DOHH2 (cell line): ENCODE data around the gene TUBB4A.

Experiments
- EZH2phosphoT487 ChIP-seq: fragments of 200-600 bp; sonication (generic); IDR thresholded peaks from 2 replicates; pipeline ENCODE4 v1.6.1; 2017; ENCODE audit warnings: borderline replicate concordance, mild to moderate bottlenecking, antibody characterized with exemption, low read length, moderate library complexity, mixed read lengths
- TF ChIP-seq, protein P1 (sequence below): fragments of 200-600 bp; sonication (generic); IDR thresholded peaks from one replicate; pipeline ENCODE4 v1.5.1; 2014; ENCODE audit warnings: antibody characterized with exemption, mild to moderate bottlenecking, low read depth, low read length; ENCODE audit not compliant: poor library complexity, severe bottlenecking

DNA sequence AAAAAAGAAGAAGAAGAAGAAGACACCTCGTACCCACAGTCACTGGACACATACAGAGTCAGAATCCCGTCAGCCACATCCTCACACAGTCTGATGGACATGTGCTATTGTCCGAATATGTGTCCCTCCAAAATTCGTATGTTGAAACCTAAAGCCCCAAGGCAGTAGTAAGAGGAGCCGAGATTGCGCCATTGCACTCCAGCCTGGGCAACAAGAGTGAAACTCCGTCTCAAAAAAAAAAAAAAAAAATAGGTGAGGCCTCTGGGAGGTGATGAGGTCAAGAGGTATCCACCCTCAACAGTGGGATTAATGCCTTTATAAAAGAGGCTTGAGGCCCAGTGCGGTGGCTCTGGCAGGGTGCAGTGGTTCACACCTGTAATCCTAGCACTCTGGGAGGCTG is 17.9 kb downstream of the TUBB4A start:
- TF ChIP-seq, protein P1, sequence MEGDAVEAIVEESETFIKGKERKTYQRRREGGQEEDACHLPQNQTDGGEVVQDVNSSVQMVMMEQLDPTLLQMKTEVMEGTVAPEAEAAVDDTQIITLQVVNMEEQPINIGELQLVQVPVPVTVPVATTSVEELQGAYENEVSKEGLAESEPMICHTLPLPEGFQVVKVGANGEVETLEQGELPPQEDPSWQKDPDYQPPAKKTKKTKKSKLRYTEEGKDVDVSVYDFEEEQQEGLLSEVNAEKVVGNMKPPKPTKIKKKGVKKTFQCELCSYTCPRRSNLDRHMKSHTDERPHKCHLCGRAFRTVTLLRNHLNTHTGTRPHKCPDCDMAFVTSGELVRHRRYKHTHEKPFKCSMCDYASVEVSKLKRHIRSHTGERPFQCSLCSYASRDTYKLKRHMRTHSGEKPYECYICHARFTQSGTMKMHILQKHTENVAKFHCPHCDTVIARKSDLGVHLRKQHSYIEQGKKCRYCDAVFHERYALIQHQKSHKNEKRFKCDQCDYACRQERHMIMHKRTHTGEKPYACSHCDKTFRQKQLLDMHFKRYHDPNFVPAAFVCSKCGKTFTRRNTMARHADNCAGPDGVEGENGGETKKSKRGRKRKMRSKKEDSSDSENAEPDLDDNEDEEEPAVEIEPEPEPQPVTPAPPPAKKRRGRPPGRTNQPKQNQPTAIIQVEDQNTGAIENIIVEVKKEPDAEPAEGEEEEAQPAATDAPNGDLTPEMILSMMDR, result no peak
- TF ChIP-seq EZH2phosphoT487, result no peak
